AG04450 (cell line): Measurements from ENCODE around the gene MRPL28. TPM values are rescaled to one million over a fixed set of nuclear protein-coding genes. Genes with fewer than 3 reads are reported as not detected.
"Not testable (repeated sequence)": the region's sequence is repeated elsewhere in the genome, so short reads cannot be mapped to it uniquely, and the experiment has no call there.

ENCODE experiments used
- CTCF ChIA-PET: fragments of 300-600, 350-600 bp; formaldehyde crosslinking; extraction: SDS; loops from one replicate; lab custom pipeline; 2022; ENCODE audit warnings: antibody characterized with exemption, inconsistent platforms; lab: Charles Lee
- POLR2A ChIA-PET: fragments of 350-600 bp; formaldehyde crosslinking; extraction: SDS; loops from one replicate; lab custom pipeline; 2021; ENCODE audit warnings: antibody characterized with exemption, inconsistent platforms; lab: Yijun Ruan, JAX
- DNase-seq: peaks from one replicate; pipeline ENCODE4 v3.0.0-alpha.2; 2011; ENCODE audit warnings: low read depth, low spot score
- H3K27ac ChIP-seq: one replicate; pipeline ENCODE4 v1.5.1; 2012; ENCODE audit warnings: low read depth, low read length, control low read depth
- H3K27me3 ChIP-seq: one replicate; pipeline ENCODE4 v1.6.0; 2012; ENCODE audit warnings: low read length; ENCODE audit not compliant: control insufficient read depth, insufficient read depth
- H3K4me3 ChIP-seq: 2 replicates; pipeline ENCODE4 v1.5.1; 2011; ENCODE audit warnings: mild to moderate bottlenecking, low read depth, low read length, control low read depth
- H3K9me3 ChIP-seq: 2 replicates; pipeline ENCODE4 v1.5.1; 2012; ENCODE audit warnings: low read length; ENCODE audit not compliant: control insufficient read depth, insufficient read depth
- CTCF ChIP-seq: IDR thresholded peaks from 2 replicates; pipeline ENCODE4 v1.5.1; 2011; ENCODE audit warnings: low read depth, low read length, control low read depth, inconsistent platforms
- polyA minus RNA-seq: library from RNA; depleted of rRNA, polyadenylated mRNA; stranded (reverse); fragments of >200 nt; gene quantifications from 2 replicates; pipeline ENCODE4 v1.2.3, GENCODE V29; 2011; rRNA and poly(A)+ RNA removed
- polyA plus RNA-seq: library from polyadenylated mRNA; depleted of rRNA; stranded (reverse); fragments of >200 nt; gene quantifications from 2 replicates; pipeline ENCODE4 v1.2.3, GENCODE V29; 2011; rRNA removed

MRPL28 gene
- polyA plus RNA-seq (144 and 157 TPM in 2 replicates), polyA minus RNA-seq (32.7 and 46.2 TPM in 2 replicates)

DNA sequence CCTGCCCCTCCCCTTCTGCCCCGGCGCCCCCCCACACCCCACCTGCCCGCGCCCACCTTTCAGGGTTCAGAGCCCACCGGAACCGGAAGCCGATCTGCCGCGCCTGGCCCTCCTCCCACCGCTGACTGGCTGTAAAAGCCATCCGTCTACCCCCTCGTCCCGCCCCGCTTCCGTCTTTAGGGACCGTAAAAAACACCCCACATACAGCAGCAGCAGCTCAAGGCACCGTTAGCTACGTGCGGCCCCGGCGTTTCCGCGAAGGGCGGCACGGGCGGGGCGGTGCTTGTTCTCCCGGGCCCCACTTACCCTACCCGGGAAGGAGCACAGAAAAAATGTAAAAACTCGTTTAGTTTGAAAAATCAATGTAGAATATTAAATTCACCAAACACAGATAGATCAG lies at the start of gene MRPL28:
Gene MRPL28, minus strand, starts transcription at position 96 of the 400 bp plus-strand sequence. CDS start 320 bp downstream, outside the sequence.
- Histone ChIP-seq H3K4me3 (peak within 1 kb of the TSS; percentile 51), H3K27ac (no peak within 1 kb of the TSS), H3K27me3 (no peaks in the 10 kb centered on the region), H3K9me3 (no peaks in the 10 kb centered on the region; the same call in 1 of the 2 replicates)
- TF ChIP-seq CTCF, result no peak
- CTCF ChIA-PET, result interaction anchor here (0.6 to 1.0 kb wide), 2 partner anchors 8 to 16 kb away, joined by 4 read pairs; no protein-coding TSS in a partner anchor
- peak; percentile 91 for DNase-seq
- POLR2A ChIA-PET, result interaction anchor here (0.8 to 1.4 kb wide), 3 partner anchors 10 to 219 kb away, joined by 3 to 7 read pairs (median 4); partner anchors contain the start of gene AXIN1

GRCh38 chr16:415170-415498 lies 44.8 kb upstream of the MRPL28 start:
- POLR2A ChIA-PET, DNase-seq: not testable (repeated sequence)
- CTCF ChIA-PET, result interaction anchor here (0.6 kb wide), 1 partner anchor 226 kb away, joined by 5 read pairs; no protein-coding TSS in a partner anchor

DNA sequence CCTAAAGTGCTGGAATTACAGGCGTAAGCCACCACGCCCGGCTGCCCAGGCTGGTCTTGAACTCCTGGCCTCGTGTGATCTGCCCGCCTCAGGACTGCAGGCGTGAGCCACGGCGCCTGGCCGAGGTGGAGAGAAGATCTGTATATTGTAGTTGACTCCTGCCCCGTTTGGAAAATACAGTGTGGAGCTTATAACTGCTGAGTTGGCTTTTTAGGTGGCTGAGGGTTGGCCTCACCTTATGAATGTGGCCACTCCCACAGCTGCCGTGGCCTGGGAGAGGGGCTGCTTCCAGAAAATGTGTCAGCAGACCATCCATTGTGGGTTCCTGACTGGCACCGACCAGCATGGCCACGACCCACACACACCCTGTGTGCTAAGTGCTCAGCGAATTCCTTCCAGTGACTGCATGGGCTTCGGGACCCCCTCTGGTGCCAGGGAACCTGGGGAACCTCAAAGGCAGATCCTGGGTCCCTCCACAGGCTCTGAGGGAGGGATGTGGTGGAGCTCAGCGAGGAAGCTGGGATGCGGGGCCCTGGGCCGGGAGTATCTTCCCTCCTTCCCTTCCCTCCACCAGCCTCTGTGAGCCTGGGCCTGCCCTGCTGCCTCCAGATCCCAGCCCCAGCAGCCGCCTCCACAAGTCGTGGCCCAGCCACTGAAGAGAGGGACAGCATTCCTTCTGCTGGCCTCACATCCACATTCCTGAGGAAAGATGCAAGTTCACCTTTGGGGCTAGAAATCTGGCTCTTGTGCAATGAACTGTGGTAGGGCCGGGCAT lies 44.2 kb upstream of the MRPL28 start:
- no peak overlapping the region for H3K4me3 ChIP-seq
- POLR2A ChIA-PET, result interaction anchor here (0.7 kb wide), 1 partner anchor 13 kb away, joined by 7 read pairs; the partner anchor contains the start of gene DECR2
- no peak overlapping the region for H3K27ac ChIP-seq
- no peak for TF ChIP-seq CTCF
- DNase-seq, result no peak
- no peaks in the 10 kb centered on the region; the same call in 1 of the 2 replicates for H3K9me3 ChIP-seq
- no peaks in the 10 kb centered on the region for H3K27me3 ChIP-seq
- CTCF ChIA-PET, result interaction anchor here (0.6 kb wide), 1 partner anchor 226 kb away, joined by 5 read pairs; no protein-coding TSS in a partner anchor

More at GRCh38 chr16:415170-415498, 44.8 kb upstream of the MRPL28 start:
- H3K4me3 ChIP-seq, H3K27ac ChIP-seq, H3K9me3 ChIP-seq, H3K27me3 ChIP-seq: not testable (repeated sequence)

GRCh38 chr16:411576-412265 lies 41.4 kb upstream of the MRPL28 start:
- no peak for DNase-seq
- ChIA-PET CTCF (no interaction called here), POLR2A (interaction anchor here (0.7 to 1.0 kb wide), 2 partner anchors 11 to 219 kb away, joined by 4 to 8 read pairs; partner anchors contain the start of genes DECR2 and WFIKKN1)
- no peaks in the 10 kb centered on the region for H3K27me3 ChIP-seq
- no peak for TF ChIP-seq CTCF
- no peaks in the 10 kb centered on the region; the same call in 1 of the 2 replicates for H3K9me3 ChIP-seq
- H3K4me3 ChIP-seq, result no peak overlapping the region
- no peak overlapping the region for H3K27ac ChIP-seq

GRCh38 chr16:410516-411178 lies 40.3 kb upstream of the MRPL28 start:
- no peak for DNase-seq
- CTCF ChIA-PET, result no interaction called here

More at GRCh38 chr16:410516-411178, 40.3 kb upstream of the MRPL28 start:
- TF ChIP-seq CTCF, result no peak
- POLR2A ChIA-PET, result interaction anchor here (1.0 kb wide), 1 partner anchor 9 kb away, joined by 8 read pairs; the partner anchor contains the start of gene DECR2
- no peaks in the 10 kb centered on the region; the same call in 1 of the 2 replicates for H3K9me3 ChIP-seq
- H3K27me3 ChIP-seq, result no peaks in the 10 kb centered on the region
- no peak overlapping the region for H3K4me3 ChIP-seq
- H3K27ac ChIP-seq, result no peak overlapping the region
